ENCODE data around the gene CYP51A1. TPM values are rescaled to one million over a fixed set of nuclear protein-coding genes. Genes with fewer than 3 reads are reported as not detected.
"Not testable (repeated sequence)": the region's sequence is repeated elsewhere in the genome, so short reads cannot be mapped to it uniquely, and the experiment has no call there.

The CYP51A1 gene
- polyA plus RNA-seq, 1 donor from 2014 or later, result 137 TPM

- H3K27ac ChIP-seq (ENCODE audit: low read length), result no peak overlapping the region
These were observed 25.5 kb downstream of the CYP51A1 start for GRCh38 chr7:92108821-92109220.

GRCh38 chr7:92102862-92103261 lies 31.4 kb downstream of the CYP51A1 start:
- not testable (repeated sequence) for H3K4me2 ChIP-seq (ENCODE audit: low read length); H3K79me2 ChIP-seq (replicated peaks; ENCODE audit: insufficient read depth, low read length); H3K4me3 ChIP-seq (ENCODE audit: low read length); H3K9me2 ChIP-seq (ENCODE audit: insufficient read depth, low read length); H3K27me3 ChIP-seq (ENCODE audit: insufficient read depth, low read depth, low read length); H4K20me1 ChIP-seq (ENCODE audit: insufficient read depth); H2AFZ ChIP-seq (ENCODE audit: low read depth, low read length); H3K9me3 ChIP-seq (ENCODE audit: low read length); H3F3A ChIP-seq (ENCODE audit: insufficient read depth, low read length, poor library complexity, severe bottlenecking); H3K9ac ChIP-seq (ENCODE audit: low read length); H3K27ac ChIP-seq (ENCODE audit: low read length)
- H3K36me3 ChIP-seq (ENCODE audit: insufficient read depth, low read length), result peaks cover 15% of the 10 kb centered on the region

More at GRCh38 chr7:92108821-92109220, 25.5 kb downstream of the CYP51A1 start:
- H3K4me2 ChIP-seq (ENCODE audit: low read length), result no peak overlapping the region
- no peaks in the 10 kb centered on the region for H3K9me3 ChIP-seq (ENCODE audit: low read length)
- no peaks in the 10 kb centered on the region for H3F3A ChIP-seq (ENCODE audit: insufficient read depth, low read length, poor library complexity, severe bottlenecking)
- TF ChIP-seq TAF1 (IDR thresholded peaks at IDR 0.05; ENCODE audit: low read depth) (no peak), CTCF (IDR thresholded peaks at IDR 0.05; ENCODE audit: poor library complexity, severe bottlenecking) (no peak), MXI1 (conservative IDR thresholded peaks at IDR 0.05; ENCODE audit: poor library complexity, severe bottlenecking) (no peak), POLR2AphosphoS5 (IDR thresholded peaks at IDR 0.05) (no peak), REST (IDR thresholded peaks at IDR 0.05; ENCODE audit: borderline replicate concordance) (no peak), EZH2 (IDR thresholded peaks at IDR 0.05; ENCODE audit: borderline replicate concordance, insufficient read depth, low read length, poor library complexity, severe bottlenecking) (no peak), RAD21 (conservative IDR thresholded peaks at IDR 0.05) (no peak), SMC3 (conservative IDR thresholded peaks at IDR 0.05; ENCODE audit: poor library complexity) (no peak)
- H2AFZ ChIP-seq (ENCODE audit: low read depth, low read length), result no peak overlapping the region
- no peaks in the 10 kb centered on the region for H3K27me3 ChIP-seq (ENCODE audit: insufficient read depth, low read depth, low read length)
- H3K79me2 ChIP-seq (replicated peaks; ENCODE audit: insufficient read depth, low read length), result no peaks in the 10 kb centered on the region
- H3K9me2 ChIP-seq (ENCODE audit: insufficient read depth, low read length), result no peaks in the 10 kb centered on the region
- no peaks in the 10 kb centered on the region for H4K20me1 ChIP-seq (ENCODE audit: insufficient read depth)
- no peak overlapping the region for H3K4me3 ChIP-seq (ENCODE audit: low read length)
- no peak overlapping the region for H3K9ac ChIP-seq (ENCODE audit: low read length)
- peaks cover 19% of the 10 kb centered on the region for H3K36me3 ChIP-seq (ENCODE audit: insufficient read depth, low read length)

GRCh38 chr7:92100534-92100933 lies 33.7 kb downstream of the CYP51A1 start:
- no peaks in the 10 kb centered on the region for H3K79me2 ChIP-seq (replicated peaks; ENCODE audit: insufficient read depth, low read length)

More at GRCh38 chr7:92100534-92100933, 33.7 kb downstream of the CYP51A1 start:
- Histone ChIP-seq H3K4me3 (ENCODE audit: low read length) (no peak overlapping the region), H2AFZ (ENCODE audit: low read depth, low read length) (no peak overlapping the region), H3K9me3 (ENCODE audit: low read length) (no peaks in the 10 kb centered on the region), H3K36me3 (ENCODE audit: insufficient read depth, low read length) (peaks cover 10% of the 10 kb centered on the region), H3K27me3 (ENCODE audit: insufficient read depth, low read depth, low read length) (no peaks in the 10 kb centered on the region), H3K9ac (ENCODE audit: low read length) (no peak overlapping the region), H4K20me1 (ENCODE audit: insufficient read depth) (no peaks in the 10 kb centered on the region), H3K4me2 (ENCODE audit: low read length) (no peak overlapping the region), H3K9me2 (ENCODE audit: insufficient read depth, low read length) (no peaks in the 10 kb centered on the region), H3K27ac (ENCODE audit: low read length) (no peak overlapping the region), H3F3A (ENCODE audit: insufficient read depth, low read length, poor library complexity, severe bottlenecking) (no peaks in the 10 kb centered on the region)
- TF ChIP-seq POLR2AphosphoS5 (IDR thresholded peaks at IDR 0.05) (no peak), TAF1 (IDR thresholded peaks at IDR 0.05; ENCODE audit: low read depth) (no peak), MXI1 (conservative IDR thresholded peaks at IDR 0.05; ENCODE audit: poor library complexity, severe bottlenecking) (no peak)

Measured in neural cell (in vitro differentiated cells).